ENCODE measurements around the gene TGM2. TPM values are rescaled to one million over a fixed set of nuclear protein-coding genes. Genes with fewer than 3 reads are reported as not detected.

The TGM2 gene
- total and polyA plus RNA-seq, 9 of the 15 experiments (the other 6 are each of a cell fraction or from before 2014, with no cell fraction given) = 5.5 to 78.5 (median 37.6) TPM

DNA sequence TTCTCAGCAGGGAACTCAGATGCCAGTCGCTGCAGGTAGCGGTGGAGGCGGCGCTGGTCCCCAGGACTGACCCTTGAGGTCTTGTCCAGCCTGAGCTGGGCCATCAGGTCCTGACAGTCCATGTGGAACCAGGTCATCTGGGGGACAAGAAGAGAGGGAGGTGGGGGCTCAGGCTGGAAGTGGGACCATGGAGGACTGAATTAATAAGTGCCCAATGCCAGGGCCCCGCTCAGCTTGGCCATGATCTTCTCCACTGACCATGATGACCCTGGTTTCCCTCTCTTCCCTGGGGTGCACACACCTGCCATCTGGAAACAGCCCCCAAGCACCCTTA is 48.5 kb upstream of the TGM2 start:
- TF ChIP-seq ETV1 (tag; conservative IDR thresholded peaks at IDR 0.05; ENCODE audit: low read depth) (no peak), CHCHD3 (CRISPR knock-in tag; IDR thresholded peaks at IDR 0.05) (no peak), DPF2 (IDR thresholded peaks at IDR 0.05) (no peak), GTF2B (IDR thresholded peaks at IDR 0.05; ENCODE audit: extremely low read depth, insufficient read length) (no peak), NR2F6 (CRISPR knock-in tag; IDR thresholded peaks at IDR 0.05) (no peak), ZNF707 (CRISPR knock-in tag; conservative IDR thresholded peaks at IDR 0.05) (no peak), ZFX (CRISPR knock-in tag; IDR thresholded peaks at IDR 0.05) (no peak), CHAMP1 (IDR thresholded peaks at IDR 0.05) (no peak), SMAD2 (IDR thresholded peaks at IDR 0.05; ENCODE audit: low read depth, low read length) (no peak), YBX1 (IDR thresholded peaks at IDR 0.05) (no peak), CREBBP (IDR thresholded peaks at IDR 0.05; ENCODE audit: low read depth, low read length) (no peak), ELF1 (tag; IDR thresholded peaks at IDR 0.05) (no peak), RNF2 (IDR thresholded peaks at IDR 0.05) (no peak), HDAC2 (IDR thresholded peaks at IDR 0.05) (no peak)
- TF ChIP-seq, protein P1, sequence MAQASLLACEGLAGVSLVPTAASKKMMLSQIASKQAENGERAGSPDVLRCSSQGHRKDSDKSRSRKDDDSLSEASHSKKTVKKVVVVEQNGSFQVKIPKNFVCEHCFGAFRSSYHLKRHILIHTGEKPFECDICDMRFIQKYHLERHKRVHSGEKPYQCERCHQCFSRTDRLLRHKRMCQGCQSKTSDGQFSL (CRISPR knock-in tag; IDR thresholded peaks at IDR 0.05) = no peak
- TF ChIP-seq, protein P1 (tag; IDR thresholded peaks at IDR 0.05) = no peak
- TF ChIP-seq, protein P2, sequence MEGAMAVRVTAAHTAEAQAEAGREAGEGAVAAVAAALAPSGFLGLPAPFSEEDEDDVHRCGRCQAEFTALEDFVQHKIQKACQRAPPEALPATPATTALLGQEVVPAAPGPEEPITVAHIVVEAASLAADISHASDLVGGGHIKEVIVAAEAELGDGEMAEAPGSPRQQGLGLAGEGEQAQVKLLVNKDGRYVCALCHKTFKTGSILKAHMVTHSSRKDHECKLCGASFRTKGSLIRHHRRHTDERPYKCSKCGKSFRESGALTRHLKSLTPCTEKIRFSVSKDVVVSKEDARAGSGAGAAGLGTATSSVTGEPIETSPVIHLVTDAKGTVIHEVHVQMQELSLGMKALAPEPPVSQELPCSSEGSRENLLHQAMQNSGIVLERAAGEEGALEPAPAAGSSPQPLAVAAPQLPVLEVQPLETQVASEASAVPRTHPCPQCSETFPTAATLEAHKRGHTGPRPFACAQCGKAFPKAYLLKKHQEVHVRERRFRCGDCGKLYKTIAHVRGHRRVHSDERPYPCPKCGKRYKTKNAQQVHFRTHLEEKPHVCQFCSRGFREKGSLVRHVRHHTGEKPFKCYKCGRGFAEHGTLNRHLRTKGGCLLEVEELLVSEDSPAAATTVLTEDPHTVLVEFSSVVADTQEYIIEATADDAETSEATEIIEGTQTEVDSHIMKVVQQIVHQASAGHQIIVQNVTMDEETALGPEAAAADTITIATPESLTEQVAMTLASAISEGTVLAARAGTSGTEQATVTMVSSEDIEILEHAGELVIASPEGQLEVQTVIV (CRISPR knock-in tag; IDR thresholded peaks at IDR 0.05; ENCODE audit: borderline replicate concordance) = no peak
- ChIA-PET CTCF (ENCODE audit: low intra/inter-chr PET ratio) (no interaction called here), POLR2A (interaction anchor here (1.2 kb wide), 1 partner anchor 17 kb away, joined by 5 read pairs; no protein-coding TSS in a partner anchor)
- Histone ChIP-seq H3K79me2 (ENCODE audit: control insufficient read depth, insufficient read depth, low read length) (no peaks in the 10 kb centered on the region), H3K36me3 (ENCODE audit: control insufficient read depth, insufficient read depth, low read length) (no peaks in the 10 kb centered on the region), H3K9me3 (replicated peaks; ENCODE audit: control insufficient read depth, insufficient read depth, low read depth, low read length) (no peaks in the 10 kb centered on the region), H3K4me2 (ENCODE audit: insufficient read depth, low read length) (no peak overlapping the region), H3K27ac (ENCODE audit: extremely low read depth, low read depth, low read length) (no peak overlapping the region), H2AFZ (ENCODE audit: low read depth, low read length) (no peak overlapping the region), H3K27me3 (ENCODE audit: control insufficient read depth in 2 of 2, insufficient read depth in 2 of 2, low read length in 2 of 2) (peaks cover 9 to 42% of the 10 kb centered on the region in 2 experiments; a peak in 4 of 5 replicates), H4K20me1 (replicated peaks; ENCODE audit: control insufficient read depth, insufficient read depth, low read length) (no peaks in the 10 kb centered on the region; the same call in 1 of the 2 replicates), H3K9me1 (ENCODE audit: control insufficient read depth, insufficient read depth, low read length) (no peaks in the 10 kb centered on the region), H3K4me1 (replicated peaks in 1 of 2; ENCODE audit: control insufficient read depth in 2 of 2, insufficient read depth in 2 of 2, low read length in 2 of 2) (peaks cover 0 to 11% of the 10 kb centered on the region in 2 experiments; a peak in 2 of 5 replicates), H3K9ac (ENCODE audit: insufficient read depth in 1 of 2, low read depth in 2 of 2, low read length in 2 of 2) (no peak overlapping the region), H3K4me3 (no peak overlapping the region)
- in situ Hi-C loops (cut with MboI) (loop anchor here (5.0 to 10.0 kb wide), 2 partner anchors 156 to 319 kb away; no protein-coding TSS in a partner anchor), intact Hi-C loops (cut with micrococcal nuclease) (no loop called here)
- WGBS (ENCODE audit: insufficient coverage, low coverage, missing lambda C conversion rate) = 56% methylated on average over 1 of the region's 5 CpGs
- DNase-seq (ENCODE audit: extremely low read depth in 1 of 4, low spot score in 3 of 4) (no peak), ATAC-seq (no peak), FAIRE-seq (no peak)
- BruUV-seq (replicated peaks) = no TSS peak
